Right lobe of liver (tissue), 6 donors: ENCODE measurements around the gene ABHD11. TPM values are rescaled to one million over a fixed set of nuclear protein-coding genes. Genes with fewer than 3 reads are reported as not detected.

ENCODE experiments used
- ATAC-seq, 4 donors: fragments of 200-7000 bp; cut with Tn5 transposase; one replicate each; pipeline ENCODE4 v1.9.1; 2020; ENCODE audit warnings: mild to moderate bottlenecking in 4 of 4, moderate library complexity in 4 of 4
- DNase-seq, 3 donors: peaks; one replicate each; pipeline ENCODE4 v3.0.0-alpha.2; 2020
- H3K27ac ChIP-seq, 3 donors: fragments of 200-600 bp; one replicate each; pipeline ENCODE4 v1.8.0; 2022
- H3K27me3 ChIP-seq, 2 donors: fragments of 200-600 bp; one replicate each; pipeline ENCODE4 v1.8.0; 2022
- H3K36me3 ChIP-seq, 4 donors: fragments of 200-600 bp; sonication (generic) in 1 of 4; one replicate each; pipeline versions ENCODE4 v1.5.1 to v1.8.0; 2017 to 2022; ENCODE audit warnings: control low read depth in 1 of 4
- H3K4me1 ChIP-seq, 4 donors: fragments of 200-600 bp; sonication (generic) in 1 of 4; one replicate each; pipeline versions ENCODE4 v1.5.1 to v1.8.0; 2017 to 2022; ENCODE audit warnings: control low read depth in 1 of 4
- H3K4me3 ChIP-seq, 3 donors: fragments of 200-600 bp; one replicate each; pipeline ENCODE4 v1.8.0; 2022
- H3K9me3 ChIP-seq, 4 donors: fragments of 200-600 bp; sonication (generic) in 1 of 4; one replicate each; pipeline versions ENCODE4 v1.5.1 to v1.8.0; 2017 to 2022; ENCODE audit warnings: control low read depth in 1 of 4
- CTCF ChIP-seq, 4 donors: fragments of 200-600 bp in 3 of 4; fragments of 450-650 bp in 1 of 4; IDR thresholded peaks; one replicate each; pipeline versions ENCODE4 v1.5.1 to v1.8.0; 2016 to 2022; ENCODE audit warnings: antibody characterized with exemption in 4 of 4, mild to moderate bottlenecking in 2 of 4
- POLR2A ChIP-seq: fragments of 450-650 bp; IDR thresholded peaks from one replicate; pipeline ENCODE4 v1.6.1; 2017; ENCODE audit warnings: antibody characterized with exemption, mild to moderate bottlenecking
- WGBS: methylation state at CpG from one replicate; pipeline ENCODE4 v1.1.6; 2018; ENCODE audit warnings: low coverage, low lambda C conversion rate; ENCODE audit not compliant: insufficient coverage; ENCODE audit errors: missing lambda C conversion rate; 5-methylcytosine and 5-hydroxymethylcytosine counted together
- intact Hi-C, 2 donors: fragments of 100-400 bp; cut with DNase I; formaldehyde crosslinking; loops; one replicate each; pipeline versions ENCODE4 v1.11.2 to v1.14.1; 2022
- microRNA counts: library from miRNA; unstranded; fragments of <30 nt; microRNA quantifications from one replicate; lab custom pipeline; 2016
- microRNA-seq, 2 donors: library from miRNA; unstranded; fragments of <30 nt; microRNA quantifications; one replicate each; pipeline ENCODE4, GENCODE V29; 2019 to 2020
- small RNA-seq, 2 experiments: library from RNA; depleted of rRNA; stranded (forward); fragments of <200 nt; gene quantifications; one replicate each; pipeline ENCODE3, GENCODE V24; 2016
- total RNA-seq, 6 experiments: library from RNA; depleted of rRNA in 2 of 6; stranded (reverse); fragments of >200 nt in 2 of 6; fragmentation: NEBNext Ultra II Directional in 3 of 6; extraction: Animal tissue kit (Norgen Biotek cat#: 25700) in 3 of 6; gene quantifications; one replicate each; pipeline versions ENCODE4 v1.1.0 to v1.2.4, GENCODE V29; 2016 to 2023
- donor health status: DM: no; HTN: yes; CAD: no.
- donor health status: DM: no; HTN: no; CAD: no.
- donor health status: DM: no; HTN: no; CAD: no.
- donor health status: DM: no; HTN: yes; CAD: no.
- donor health status: DM: no; HTN: yes; CAD: no.

The ABHD11 gene
- total RNA-seq, 6 experiments from 2014 or later = 5.6 to 8.4 (median 7.0) TPM

- Histone ChIP-seq H3K36me3 (peaks cover 0 to 37% (median 7%) of the 10 kb centered on the region in 4 donors), H3K4me3 (no peak overlapping the region), H3K27ac (no peak overlapping the region), H3K4me1 (peaks cover 0 to 3% (median 0%) of the 10 kb centered on the region in 4 donors), H3K9me3 (no peaks in the 10 kb centered on the region), H3K27me3 (no peaks in the 10 kb centered on the region)
- WGBS = 88% methylated on average over 6 of the region's 8 CpGs
- TF ChIP-seq CTCF (IDR thresholded peaks at IDR 0.05) = no peak
- TF ChIP-seq POLR2A = no peak
- intact Hi-C loops = no loop called here
- DNase-seq = no peak
- no peak for ATAC-seq
These were observed 50.3 kb downstream of the ABHD11 start for GRCh38 chr7:73688288-73688687.

MicroRNAs within 50 kb of the gene (microRNA counts, 767-probe panel; counts per million panel counts)
- microRNA hsa-miR-4284 (lab: Ali Mortazavi, UCI) = 237 counts per million

Small RNAs within 50 kb of the gene (microRNA-seq; reads per million reads assigned to microRNA genes)
- gene MIR4284 = 0 reads per million in 2 donors

Small RNAs within 50 kb of the gene (small RNA-seq; reads per million reads assigned to genes)
- gene MIR4284 (0 reads per million in 2 experiments), gene RN7SL265P (0 reads per million in 2 experiments)

Other genes with a start within 250 kb of the ABHD11 start
- gene BAZ1B, start 216.5 kb downstream of the ABHD11 start, total RNA-seq = 10 to 100 TPM; 19.3 to 26.2 (median 25.0) TPM
- gene BCL7B, start 181.1 kb downstream of the ABHD11 start, total RNA-seq = 10 to 100 TPM; 19.3 to 45.6 (median 21.3) TPM
- gene TBL2, start 160.2 kb downstream of the ABHD11 start, total RNA-seq = 10 to 100 TPM; 12.3 to 31.1 (median 16.6) TPM
- 100 to 1,000 TPM in 5 of 6 experiments, 10 to 100 TPM in 1; 53.5 to 552 (median 225) TPM for gene MLXIPL, start 114.3 kb downstream of the ABHD11 start, total RNA-seq
- gene VPS37D, start 71.0 kb downstream of the ABHD11 start, total RNA-seq = 1 to 10 TPM; 1.2 to 3.0 (median 2.2) TPM
- gene DNAJC30, start 55.3 kb downstream of the ABHD11 start, total RNA-seq = 1 to 10 TPM; 5.4 to 8.8 (median 7.0) TPM
- 10 to 100 TPM; 24.1 to 35.0 (median 29.2) TPM for gene BUD23, start 55.2 kb downstream of the ABHD11 start, total RNA-seq
- gene STX1A, start 19.1 kb downstream of the ABHD11 start, total RNA-seq = 1 to 10 TPM; 1.4 to 2.8 (median 1.9) TPM
- 10 to 100 TPM; 16.1 to 37.3 (median 19.9) TPM for gene CLDN3, start 31.5 kb upstream of the ABHD11 start, total RNA-seq
- gene CLDN4, start 92.2 kb upstream of the ABHD11 start, total RNA-seq = 1 to 10 TPM in 5 of 6 experiments, under 1 TPM in 1; 0.56 to 3.9 (median 1.3) TPM
- 1 to 10 TPM in 3 of 6 experiments, under 1 TPM in 3; 0.49 to 1.4 (median 1.0) TPM for gene METTL27, start 103.7 kb upstream of the ABHD11 start, total RNA-seq
- not detected for gene TMEM270, start 122.4 kb upstream of the ABHD11 start, total RNA-seq